Vagina (tissue), 2 donors: Measurements from ENCODE around the gene NR1H3. TPM values are rescaled to one million over a fixed set of nuclear protein-coding genes. Genes with fewer than 3 reads are reported as not detected.

Source experiments
- DNase-seq, 2 donors: peaks; one replicate each; pipeline ENCODE4 v3.0.0-alpha.2; 2017; ENCODE audit errors: extremely low spot score in 2 of 2
- H3K27ac ChIP-seq: fragments of 200-600 bp; sonication (generic); one replicate; pipeline ENCODE4 v1.5.1; 2019
- H3K27me3 ChIP-seq: fragments of 200-600 bp; sonication (generic); one replicate; pipeline ENCODE4 v1.5.1; 2019
- H3K36me3 ChIP-seq, 2 donors: fragments of 200-600 bp; sonication (generic); one replicate each; pipeline ENCODE4 v1.5.1; 2017 to 2019
- H3K4me1 ChIP-seq: fragments of 200-600 bp; sonication (generic); one replicate; pipeline ENCODE4 v1.5.1; 2019
- H3K4me3 ChIP-seq, 2 donors: fragments of 200-600 bp; sonication (generic); 1 replicate in 1 of 2; 2 replicates in 1 of 2; pipeline ENCODE4 v1.5.1; 2016 to 2019
- H3K9me3 ChIP-seq: fragments of 200-600 bp; sonication (generic); one replicate; pipeline ENCODE4 v1.5.1; 2019
- CTCF ChIP-seq, 3 experiments: fragments of 450-650 bp in 2 of 3; fragments of 200-600 bp in 1 of 3; sonication (generic) in 1 of 3; IDR thresholded peaks; one replicate each; pipeline ENCODE4 v1.5.1; 2017 to 2019; ENCODE audit warnings: antibody characterized with exemption in 3 of 3, mild to moderate bottlenecking in 2 of 3, moderate library complexity in 2 of 3
- POLR2A ChIP-seq, 2 donors: fragments of 450-650 bp; IDR thresholded peaks; one replicate each; pipeline ENCODE4 v1.6.1; 2017; ENCODE audit warnings: antibody characterized with exemption in 2 of 2, mild to moderate bottlenecking in 2 of 2, moderate library complexity in 2 of 2
- POLR2AphosphoS5 ChIP-seq, 2 donors: sonication (generic); formaldehyde crosslinking; IDR thresholded peaks; one replicate each; pipeline ENCODE4 v1.9.0; 2017; ENCODE audit warnings: antibody characterized with exemption in 2 of 2, mild to moderate bottlenecking in 2 of 2, low read depth in 1 of 2; ENCODE audit not compliant: insufficient read depth in 1 of 2
- intact Hi-C: fragments of 100-400 bp; cut with DNase I; formaldehyde crosslinking; loops from one replicate; pipeline ENCODE4 v1.15.1; 2023
- total RNA-seq: library from RNA; depleted of rRNA; stranded (reverse); fragments of >200 nt; gene quantifications from one replicate; pipeline ENCODE4 v1.2.3, GENCODE V29; 2016

NR1H3 gene
- total RNA-seq, 1 donor from 2014 or later, result 60.9 TPM

- Histone ChIP-seq H3K27me3 (no peaks in the 10 kb centered on the region), H3K4me3 (no peak overlapping the region), H3K4me1 (peaks cover 56% of the 10 kb centered on the region), H3K9me3 (no peaks in the 10 kb centered on the region), H3K27ac (no peak overlapping the region), H3K36me3 (peaks cover 0 to 4% of the 10 kb centered on the region in 2 donors)
- intact Hi-C loops, result no loop called here
- TF ChIP-seq POLR2AphosphoS5 (IDR thresholded peaks at IDR 0.05; ENCODE audit: insufficient read depth in 1 of 2, low read depth in 1 of 2), result no peak
- no peak for TF ChIP-seq POLR2A (IDR thresholded peaks at IDR 0.05)
- no peak for TF ChIP-seq CTCF (IDR thresholded peaks at IDR 0.05)
- DNase-seq, result no peak
These were observed 2.6 kb downstream of the NR1H3 start for GRCh38 chr11:47260366-47260765.

- H3K27ac ChIP-seq, result no peak overlapping the region
- TF ChIP-seq POLR2AphosphoS5 (IDR thresholded peaks at IDR 0.05; ENCODE audit: insufficient read depth in 1 of 2, low read depth in 1 of 2) (no peak), POLR2A (IDR thresholded peaks at IDR 0.05) (no peak), CTCF (IDR thresholded peaks at IDR 0.05) (no peak)
- no peaks in the 10 kb centered on the region for H3K9me3 ChIP-seq
- H3K4me1 ChIP-seq, result peaks cover 47% of the 10 kb centered on the region
- no peak for DNase-seq
- peaks cover 0 to 4% of the 10 kb centered on the region in 2 donors for H3K36me3 ChIP-seq
- H3K4me3 ChIP-seq, result no peak overlapping the region
- no peaks in the 10 kb centered on the region for H3K27me3 ChIP-seq
- intact Hi-C loops, result no loop called here
These were observed 3.5 kb downstream of the NR1H3 start for GRCh38 chr11:47261291-47261800.

GRCh38 chr11:47264119-47264518, 6.3 kb downstream of the NR1H3 start:
- peaks cover 37% of the 10 kb centered on the region for H3K4me1 ChIP-seq
- H3K27me3 ChIP-seq, result no peaks in the 10 kb centered on the region
- intact Hi-C loops, result no loop called here
- H3K9me3 ChIP-seq, result no peaks in the 10 kb centered on the region
- H3K27ac ChIP-seq, result no peak overlapping the region
- no peak overlapping the region for H3K4me3 ChIP-seq
- TF ChIP-seq POLR2AphosphoS5 (IDR thresholded peaks at IDR 0.05; ENCODE audit: insufficient read depth in 1 of 2, low read depth in 1 of 2), result no peak
- TF ChIP-seq POLR2A (IDR thresholded peaks at IDR 0.05), result no peak
- no peak for TF ChIP-seq CTCF (IDR thresholded peaks at IDR 0.05)
- H3K36me3 ChIP-seq, result peaks cover 0 to 4% of the 10 kb centered on the region in 2 donors
- no peak for DNase-seq

GRCh38 chr11:47264521-47264920, 6.7 kb downstream of the NR1H3 start:
- Histone ChIP-seq H3K27ac (no peak overlapping the region), H3K4me1 (peaks cover 33% of the 10 kb centered on the region), H3K27me3 (no peaks in the 10 kb centered on the region), H3K4me3 (no peak overlapping the region), H3K36me3 (peaks cover 0 to 4% of the 10 kb centered on the region in 2 donors), H3K9me3 (no peaks in the 10 kb centered on the region)
- no peak for DNase-seq
- TF ChIP-seq POLR2AphosphoS5 (IDR thresholded peaks at IDR 0.05; ENCODE audit: insufficient read depth in 1 of 2, low read depth in 1 of 2) (no peak), POLR2A (IDR thresholded peaks at IDR 0.05) (no peak), CTCF (IDR thresholded peaks at IDR 0.05) (no peak)
- intact Hi-C loops, result no loop called here

- no peak for DNase-seq
- no peak overlapping the region for H3K4me3 ChIP-seq
- intact Hi-C loops, result no loop called here
- no peaks in the 10 kb centered on the region for H3K36me3 ChIP-seq
- H3K4me1 ChIP-seq, result peaks cover 47% of the 10 kb centered on the region
- H3K9me3 ChIP-seq, result no peaks in the 10 kb centered on the region
- H3K27me3 ChIP-seq, result no peaks in the 10 kb centered on the region
- H3K27ac ChIP-seq, result peak overlapping the region; percentile 94
- TF ChIP-seq POLR2AphosphoS5 (IDR thresholded peaks at IDR 0.05; ENCODE audit: insufficient read depth in 1 of 2, low read depth in 1 of 2) (no peak), CTCF (IDR thresholded peaks at IDR 0.05) (no peak), POLR2A (IDR thresholded peaks at IDR 0.05) (no peak)
These were observed 10.1 kb downstream of the NR1H3 start for GRCh38 chr11:47267876-47268275.
